T-helper 1 cell treated with Interleukin-12 subunit alpha and Interleukin-12 subunit beta and Interleukin-4 antibody, amounts not matched to agents 30 ng/mL and 1 ng/mL, for 36 hours (primary cell): ENCODE data around the gene IFT43. TPM values are rescaled to one million over a fixed set of nuclear protein-coding genes. Genes with fewer than 3 reads are reported as not detected.

Source experiments
- intact Hi-C: fragments of 100-400 bp; cut with micrococcal nuclease; formaldehyde crosslinking; loops from one replicate; pipeline ENCODE4 v1.15.1; 2024
- total RNA-seq: library from RNA; stranded (reverse); gene quantifications from 2 replicates; pipeline ENCODE4 v1.2.3, GENCODE V29; 2022

IFT43 gene
- total RNA-seq, 1 donor from 2014 or later: 7.6 TPM

- intact Hi-C loops: loop anchor here (5.0 kb wide), 2 partner anchors 853 to 982 kb away; partner anchors contain the start of gene NEK9
Observed at GRCh38 chr14:75979648-75980565, 5.7 kb upstream of the IFT43 start.

GRCh38 chr14:75980856-75981255 lies 4.7 kb upstream of the IFT43 start:
- intact Hi-C loops: loop anchor here (5.0 kb wide), 2 partner anchors 854 to 981 kb away; partner anchors contain the start of gene NEK9

- intact Hi-C loops: loop anchor here (1.0 to 5.0 kb wide), 5 partner anchors 75 to 981 kb away; partner anchors contain the start of gene NEK9
Observed at GRCh38 chr14:75981426-75982265, 3.9 kb upstream of the IFT43 start, which contains the start of gene TGFB3. TGFB3 (minus strand) TSS chr14:75981995; CDS start chr14:75980893, 1,102 bp downstream.

GRCh38 chr14:75982266-75983018 lies 3.1 kb upstream of the IFT43 start:
- intact Hi-C loops: loop anchor here (1.0 to 5.0 kb wide), 5 partner anchors 76 to 980 kb away; partner anchors contain the start of gene NEK9

GRCh38 chr14:75983019-75983358 lies 2.6 kb upstream of the IFT43 start:
- intact Hi-C loops: loop anchor here (5.0 kb wide), 2 partner anchors 856 to 979 kb away; partner anchors contain the start of gene NEK9

DNA sequence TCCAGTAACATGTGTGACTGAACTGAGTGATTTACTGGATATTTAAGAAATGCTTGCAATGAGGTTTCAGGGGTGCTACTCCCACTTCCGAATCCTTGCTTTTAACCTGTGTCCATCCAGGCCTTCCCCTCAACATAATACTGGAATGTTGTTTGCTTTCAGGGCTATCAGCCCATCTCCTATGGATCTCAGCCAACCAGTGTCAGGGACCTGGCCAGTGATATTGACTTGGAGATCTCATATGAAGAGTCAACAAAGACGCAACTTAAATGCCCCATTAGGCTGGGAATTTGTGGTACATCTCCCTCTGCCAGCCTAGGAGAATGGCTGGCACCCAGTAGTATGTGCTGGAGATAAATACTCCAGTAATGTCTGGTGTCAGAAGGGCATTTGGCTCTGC lies 889 bp upstream of the IFT43 start:
- intact Hi-C loops: loop anchor here (1.0 to 5.0 kb wide), 7 partner anchors 167 to 1492 kb away; partner anchors contain the start of genes AHSA1, GPATCH2L, ISCA2 and NEK9

- intact Hi-C loops: loop anchor here (2.0 to 5.0 kb wide), 4 partner anchors 781 to 1494 kb away; partner anchors contain the start of genes AHSA1, GSTZ1, ISCA2 and NPC2
Observed at GRCh38 chr14:75986439-75986765, 839 bp downstream of the IFT43 start.

- intact Hi-C loops: loop anchor here (2.0 to 5.0 kb wide), 4 partner anchors 780 to 1495 kb away; partner anchors contain the start of genes AHSA1, GSTZ1, ISCA2 and NPC2
Observed at GRCh38 chr14:75987201-75987970, 1.8 kb downstream of the IFT43 start.

GRCh38 chr14:75989134-75989533 lies 3.6 kb downstream of the IFT43 start:
- intact Hi-C loops: loop anchor here (5.0 kb wide), 3 partner anchors 778 to 1497 kb away; partner anchors contain the start of genes AHSA1, ISCA2, NPC2 and VIPAS39

- intact Hi-C loops: no loop called here
Observed at GRCh38 chr14:75990297-75990696, 4.7 kb downstream of the IFT43 start.

- intact Hi-C loops: no loop called here
Observed at GRCh38 chr14:75991753-75992152, 6.2 kb downstream of the IFT43 start.

DNA sequence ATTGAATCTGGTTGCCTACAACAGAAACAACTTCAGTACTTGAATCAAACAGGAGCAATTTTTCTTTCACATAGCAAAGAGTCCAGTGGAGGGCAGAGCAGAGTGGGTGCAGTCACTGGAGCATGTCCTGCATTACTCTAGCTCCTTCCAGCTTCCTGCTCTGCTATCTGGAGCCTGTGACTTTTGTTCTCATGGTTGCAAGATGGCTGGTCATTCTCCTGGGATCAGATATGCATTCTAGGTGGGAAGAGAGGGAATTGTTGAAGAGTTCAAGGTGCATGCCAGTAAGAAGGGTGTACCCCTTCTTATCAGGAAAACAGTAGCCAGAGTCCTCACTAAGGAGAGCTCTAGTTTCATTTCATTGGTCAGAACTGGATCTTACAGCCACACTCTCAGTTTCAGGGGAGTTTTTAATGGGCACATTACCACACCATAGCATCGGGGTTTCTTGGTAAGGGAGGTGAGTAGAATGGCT lies 8.0 kb downstream of the IFT43 start:
- intact Hi-C loops: no loop called here

- intact Hi-C loops: no loop called here
Observed at GRCh38 chr14:75995372-75996041, 9.9 kb downstream of the IFT43 start.

GRCh38 chr14:75996488-75996887 lies 10.9 kb downstream of the IFT43 start:
- intact Hi-C loops: no loop called here

DNA sequence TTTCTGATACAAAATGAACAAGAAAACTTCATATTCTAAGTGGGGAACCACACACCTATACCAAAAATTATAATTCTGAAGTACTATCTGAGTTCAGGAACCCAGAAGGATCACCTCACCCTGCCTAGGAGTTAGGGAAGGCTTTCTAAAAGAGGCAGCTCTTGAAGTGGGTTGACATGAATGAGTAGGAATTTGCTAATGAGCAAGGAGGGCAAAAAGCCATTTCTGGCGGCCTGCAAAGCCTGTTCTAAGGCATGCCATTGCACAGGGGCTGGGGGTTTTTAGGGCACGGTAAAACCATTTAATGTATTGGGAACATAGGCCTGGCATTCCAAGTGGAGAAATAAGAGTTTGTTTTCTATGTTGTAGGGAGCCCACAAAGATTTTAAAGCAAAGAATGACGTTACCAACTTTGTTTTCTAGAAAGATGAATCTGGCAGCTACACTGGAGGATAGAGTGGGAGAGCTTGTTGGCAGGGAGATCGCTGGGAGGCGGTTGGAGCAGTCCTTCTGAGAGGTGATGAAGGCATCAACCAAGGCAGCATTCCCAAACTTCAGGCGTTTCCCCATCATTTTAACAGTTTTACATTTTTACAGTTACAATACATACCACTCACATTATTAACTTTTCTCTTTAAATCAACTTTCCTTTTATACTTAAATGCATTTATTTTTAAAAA lies 14.1 kb downstream of the IFT43 start:
- intact Hi-C loops: no loop called here

DNA sequence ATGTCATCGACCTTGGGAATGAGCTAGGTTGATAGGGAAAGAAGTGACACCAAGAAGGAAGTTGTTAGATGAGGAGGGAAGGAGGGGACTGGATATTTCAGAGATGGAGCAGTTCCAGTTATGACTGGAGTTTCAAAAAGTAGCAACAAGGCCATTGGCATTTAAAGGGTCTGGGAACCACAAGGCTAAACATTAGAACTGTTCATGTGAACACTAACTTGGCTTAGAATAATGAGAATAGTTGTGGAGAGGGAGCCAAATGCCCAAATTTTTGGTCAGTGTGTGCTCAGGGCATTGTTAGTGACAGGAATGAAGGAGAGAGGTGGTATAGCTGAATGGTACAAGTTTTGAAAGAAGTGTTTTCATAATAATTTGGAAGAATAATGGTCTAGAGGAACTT lies 16.8 kb downstream of the IFT43 start:
- intact Hi-C loops: no loop called here

DNA sequence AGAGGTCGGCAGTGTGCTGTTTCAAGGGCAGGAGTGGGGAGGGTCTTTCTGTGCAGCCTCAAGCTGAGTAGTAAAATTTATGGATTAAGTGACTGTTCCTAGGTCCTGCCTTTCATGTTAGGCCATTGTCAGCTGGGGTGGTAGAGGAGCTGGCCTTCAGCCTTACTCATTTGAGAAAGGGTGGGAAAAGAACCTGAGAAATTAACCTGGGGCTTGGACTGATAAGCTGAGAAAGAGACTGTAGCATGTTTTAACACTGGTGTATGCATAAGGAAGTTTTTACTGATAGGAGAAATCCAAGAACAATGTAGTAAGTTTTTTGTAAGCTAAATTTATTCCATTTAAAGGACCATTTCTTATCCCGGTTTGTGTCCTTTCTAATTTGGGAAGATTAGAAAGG lies 20.7 kb downstream of the IFT43 start:
- intact Hi-C loops: no loop called here

- intact Hi-C loops: no loop called here
Observed at GRCh38 chr14:76007379-76007778, 21.8 kb downstream of the IFT43 start.

GRCh38 chr14:76007852-76008251 lies 22.3 kb downstream of the IFT43 start:
- intact Hi-C loops: no loop called here
